Sigmoid colon (tissue), 7 donors: ENCODE measurements around the gene FBXO21. TPM values are rescaled to one million over a fixed set of nuclear protein-coding genes. Genes with fewer than 3 reads are reported as not detected.

Experiments
- DNase-seq: peaks from one replicate; pipeline ENCODE4 v3.0.0-alpha.2; 2019
- H3K27ac ChIP-seq, 4 donors: fragments of 200-600 bp; sonication (generic); one replicate each; pipeline ENCODE4 v1.5.1; 2016 to 2019; ENCODE audit warnings: mild to moderate bottlenecking in 1 of 4
- H3K27me3 ChIP-seq, 3 donors: fragments of 200-600 bp; sonication (generic); one replicate each; pipeline ENCODE4 v1.5.1; 2019; ENCODE audit warnings: mild to moderate bottlenecking in 1 of 3
- H3K36me3 ChIP-seq, 4 donors: fragments of 200-600 bp; sonication (generic); one replicate each; pipeline ENCODE4 v1.5.1; 2016 to 2019
- H3K4me1 ChIP-seq, 4 donors: fragments of 200-600 bp; sonication (generic); one replicate each; pipeline ENCODE4 v1.5.1; 2017 to 2019
- H3K4me3 ChIP-seq, 4 donors: fragments of 200-600 bp; sonication (generic); one replicate each; pipeline ENCODE4 v1.5.1; 2017 to 2019; ENCODE audit warnings: mild to moderate bottlenecking in 2 of 4, moderate library complexity in 1 of 4
- H3K9me3 ChIP-seq, 4 donors: fragments of 200-600 bp in 3 of 4; sonication (generic) in 3 of 4; one replicate each; pipeline versions ENCODE4 v1.5.1 to v1.6.1; 2013 to 2019
- EP300 ChIP-seq, 4 donors: sonication (generic); formaldehyde crosslinking; IDR thresholded peaks; one replicate each; pipeline ENCODE4 v1.6.1; 2017; ENCODE audit warnings: antibody characterized with exemption in 4 of 4
- POLR2A ChIP-seq, 2 donors: fragments of 450-650 bp; IDR thresholded peaks; one replicate each; pipeline ENCODE4 v1.6.1; 2016; ENCODE audit warnings: antibody characterized with exemption in 2 of 2, mild to moderate bottlenecking in 2 of 2, moderate library complexity in 2 of 2
- POLR2AphosphoS5 ChIP-seq, 4 donors: sonication (generic); formaldehyde crosslinking; IDR thresholded peaks; one replicate each; pipeline ENCODE4 v1.6.1; 2017; ENCODE audit warnings: antibody characterized with exemption in 4 of 4
- WGBS, 2 donors: extraction: QIAGEN DNeasy Blood & Tissue Kit; methylation state at CpG; one replicate each; pipeline ENCODE4 v1.1.7; 2013; 5-methylcytosine and 5-hydroxymethylcytosine counted together
- intact Hi-C: fragments of 100-400 bp; cut with DNase I; formaldehyde crosslinking; loops from one replicate; pipeline ENCODE4 v1.15.1; 2023
- polyA plus RNA-seq, 3 donors: library from polyadenylated mRNA; stranded (reverse); fragments of 200-250 nt; gene quantifications; one replicate each; pipeline ENCODE4 v1.2.3, GENCODE V29; 2013
- total RNA-seq, 4 donors: library from RNA; depleted of rRNA; stranded (reverse); fragments of >200 nt; gene quantifications; one replicate each; pipeline ENCODE4 v1.1.0, GENCODE V29; 2016
- TF ChIP-seq, protein P1 (sequence below), 4 experiments: fragments of 450-650 bp in 3 of 4; fragments of 200-600 bp in 1 of 4; IDR thresholded peaks; one replicate each; pipeline ENCODE4 v1.5.1; 2016 to 2019; ENCODE audit warnings: antibody characterized with exemption in 4 of 4, mild to moderate bottlenecking in 3 of 4, moderate library complexity in 2 of 4
- donor health status: healthy with polysubstance abuse.
- donor health status: Bipolar disorder and iron deficiency.
- donor health status: healthy.

The FBXO21 gene
- total and polyA plus RNA-seq, 7 donors, result 6.6 to 134 (median 40.7) TPM

- intact Hi-C loops, result no loop called here
- TF ChIP-seq, protein P1, sequence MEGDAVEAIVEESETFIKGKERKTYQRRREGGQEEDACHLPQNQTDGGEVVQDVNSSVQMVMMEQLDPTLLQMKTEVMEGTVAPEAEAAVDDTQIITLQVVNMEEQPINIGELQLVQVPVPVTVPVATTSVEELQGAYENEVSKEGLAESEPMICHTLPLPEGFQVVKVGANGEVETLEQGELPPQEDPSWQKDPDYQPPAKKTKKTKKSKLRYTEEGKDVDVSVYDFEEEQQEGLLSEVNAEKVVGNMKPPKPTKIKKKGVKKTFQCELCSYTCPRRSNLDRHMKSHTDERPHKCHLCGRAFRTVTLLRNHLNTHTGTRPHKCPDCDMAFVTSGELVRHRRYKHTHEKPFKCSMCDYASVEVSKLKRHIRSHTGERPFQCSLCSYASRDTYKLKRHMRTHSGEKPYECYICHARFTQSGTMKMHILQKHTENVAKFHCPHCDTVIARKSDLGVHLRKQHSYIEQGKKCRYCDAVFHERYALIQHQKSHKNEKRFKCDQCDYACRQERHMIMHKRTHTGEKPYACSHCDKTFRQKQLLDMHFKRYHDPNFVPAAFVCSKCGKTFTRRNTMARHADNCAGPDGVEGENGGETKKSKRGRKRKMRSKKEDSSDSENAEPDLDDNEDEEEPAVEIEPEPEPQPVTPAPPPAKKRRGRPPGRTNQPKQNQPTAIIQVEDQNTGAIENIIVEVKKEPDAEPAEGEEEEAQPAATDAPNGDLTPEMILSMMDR (IDR thresholded peaks at IDR 0.05), result no peak
- TF ChIP-seq POLR2A (IDR thresholded peaks at IDR 0.05) (no peak), POLR2AphosphoS5 (IDR thresholded peaks at IDR 0.05) (no peak), EP300 (IDR thresholded peaks at IDR 0.05) (no peak)
- H3K27ac ChIP-seq, result no peak overlapping the region
Measured at GRCh38 chr12:117143008-117143532, 47.2 kb downstream of the FBXO21 start.

GRCh38 chr12:117142094-117142493 is 48.2 kb downstream of the FBXO21 start:
- H3K4me1 ChIP-seq, result peaks cover 0 to 7% (median 5%) of the 10 kb centered on the region in 4 donors
- TF ChIP-seq POLR2A (IDR thresholded peaks at IDR 0.05) (no peak), POLR2AphosphoS5 (IDR thresholded peaks at IDR 0.05) (no peak), EP300 (IDR thresholded peaks at IDR 0.05) (no peak)
- TF ChIP-seq, protein P1 (IDR thresholded peaks at IDR 0.05), result no peak
- H3K4me3 ChIP-seq, result no peak overlapping the region
- peaks cover 0 to 39% (median 12%) of the 10 kb centered on the region in 4 donors for H3K36me3 ChIP-seq
- no peaks in the 10 kb centered on the region for H3K27me3 ChIP-seq
- WGBS, 2 donors, result 84 to 88% methylated on average over 12 of the region's 12 CpGs
- intact Hi-C loops, result no loop called here
- no peaks in the 10 kb centered on the region for H3K9me3 ChIP-seq
- no peak overlapping the region for H3K27ac ChIP-seq
- DNase-seq, result no peak

More at GRCh38 chr12:117143008-117143532, 47.2 kb downstream of the FBXO21 start:
- H3K4me3 ChIP-seq, result no peak overlapping the region
- WGBS, 2 donors, result 78% methylated on average over 18 of the region's 18 CpGs
- DNase-seq, result no peak
- no peaks in the 10 kb centered on the region for H3K9me3 ChIP-seq
- peaks cover 0 to 42% (median 12%) of the 10 kb centered on the region in 4 donors for H3K36me3 ChIP-seq
- peaks cover 0 to 7% (median 5%) of the 10 kb centered on the region in 4 donors for H3K4me1 ChIP-seq
- H3K27me3 ChIP-seq, result no peaks in the 10 kb centered on the region

- no peak for TF ChIP-seq POLR2AphosphoS5 (IDR thresholded peaks at IDR 0.05)
- TF ChIP-seq POLR2A (IDR thresholded peaks at IDR 0.05), result no peak
- TF ChIP-seq, protein P1 (IDR thresholded peaks at IDR 0.05), result no peak
- TF ChIP-seq EP300 (IDR thresholded peaks at IDR 0.05), result no peak
- DNase-seq, result no peak
- no peaks in the 10 kb centered on the region for H3K27me3 ChIP-seq
- peaks cover 0 to 34% (median 12%) of the 10 kb centered on the region in 4 donors for H3K36me3 ChIP-seq
- 86 to 89% methylated on average over 29 of the region's 29 CpGs for WGBS, 2 donors
- H3K4me1 ChIP-seq, result peaks cover 0 to 7% (median 5%) of the 10 kb centered on the region in 4 donors
- H3K27ac ChIP-seq, result no peak overlapping the region
- H3K9me3 ChIP-seq, result no peaks in the 10 kb centered on the region
- H3K4me3 ChIP-seq, result no peak overlapping the region
- intact Hi-C loops, result no loop called here
Measured at GRCh38 chr12:117141097-117141898, 49.0 kb downstream of the FBXO21 start.

DNA sequence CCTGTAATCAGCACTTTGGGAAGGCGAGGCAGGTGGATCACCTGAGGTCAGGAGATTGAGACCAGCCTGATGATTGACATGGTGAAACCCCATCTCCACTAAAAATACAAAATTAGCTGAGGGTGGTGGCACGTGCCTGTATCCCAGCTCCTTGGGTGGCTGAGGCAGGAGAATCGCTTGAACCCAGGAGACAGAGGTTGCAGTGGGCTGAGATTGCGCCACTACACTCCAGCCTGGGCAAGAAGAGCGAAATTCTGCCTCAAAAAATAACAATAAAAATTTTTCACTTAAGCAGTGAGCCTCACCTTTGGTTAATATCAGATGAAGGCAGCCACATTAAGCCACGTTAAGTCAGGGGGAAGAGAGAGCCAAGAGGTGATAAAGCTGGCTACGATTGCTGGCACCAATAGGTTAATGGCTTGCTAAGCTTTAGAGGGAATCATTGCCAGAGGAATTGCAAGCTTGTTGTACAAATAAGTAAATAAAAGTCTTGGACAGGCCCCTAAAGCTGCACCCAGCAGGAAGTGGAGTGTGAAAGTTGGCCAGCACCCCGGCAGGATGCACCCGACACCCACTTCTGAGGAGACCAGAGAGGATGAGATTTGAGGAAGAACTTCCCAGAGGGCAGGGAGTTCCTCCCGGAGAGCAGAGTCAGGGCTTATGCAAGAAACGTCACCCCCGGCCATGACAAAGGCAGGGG is 49.7 kb downstream of the FBXO21 start:
- Histone ChIP-seq H3K4me1 (peaks cover 0 to 7% (median 5%) of the 10 kb centered on the region in 4 donors), H3K9me3 (no peaks in the 10 kb centered on the region), H3K36me3 (peaks cover 0 to 27% (median 6%) of the 10 kb centered on the region in 4 donors), H3K27ac (no peak overlapping the region), H3K27me3 (no peaks in the 10 kb centered on the region), H3K4me3 (no peak overlapping the region)
- no peak for TF ChIP-seq EP300 (IDR thresholded peaks at IDR 0.05)
- TF ChIP-seq POLR2A (IDR thresholded peaks at IDR 0.05), result no peak
- no peak for TF ChIP-seq POLR2AphosphoS5 (IDR thresholded peaks at IDR 0.05)
- TF ChIP-seq, protein P1 (IDR thresholded peaks at IDR 0.05), result no peak
- DNase-seq, result no peak
- intact Hi-C loops, result no loop called here
- 22 to 62% methylated on average over 12 of the region's 12 CpGs for WGBS, 2 donors
